ENCODE results near the gene ANP32B. TPM values are rescaled to one million over a fixed set of nuclear protein-coding genes. Genes with fewer than 3 reads are reported as not detected.
A peak's percentile ranks its signal among the peaks of the same experiment; 100 is the strongest.

The ANP32B gene
- total RNA-seq, 1 donor from 2014 or later = 323 TPM

DNA sequence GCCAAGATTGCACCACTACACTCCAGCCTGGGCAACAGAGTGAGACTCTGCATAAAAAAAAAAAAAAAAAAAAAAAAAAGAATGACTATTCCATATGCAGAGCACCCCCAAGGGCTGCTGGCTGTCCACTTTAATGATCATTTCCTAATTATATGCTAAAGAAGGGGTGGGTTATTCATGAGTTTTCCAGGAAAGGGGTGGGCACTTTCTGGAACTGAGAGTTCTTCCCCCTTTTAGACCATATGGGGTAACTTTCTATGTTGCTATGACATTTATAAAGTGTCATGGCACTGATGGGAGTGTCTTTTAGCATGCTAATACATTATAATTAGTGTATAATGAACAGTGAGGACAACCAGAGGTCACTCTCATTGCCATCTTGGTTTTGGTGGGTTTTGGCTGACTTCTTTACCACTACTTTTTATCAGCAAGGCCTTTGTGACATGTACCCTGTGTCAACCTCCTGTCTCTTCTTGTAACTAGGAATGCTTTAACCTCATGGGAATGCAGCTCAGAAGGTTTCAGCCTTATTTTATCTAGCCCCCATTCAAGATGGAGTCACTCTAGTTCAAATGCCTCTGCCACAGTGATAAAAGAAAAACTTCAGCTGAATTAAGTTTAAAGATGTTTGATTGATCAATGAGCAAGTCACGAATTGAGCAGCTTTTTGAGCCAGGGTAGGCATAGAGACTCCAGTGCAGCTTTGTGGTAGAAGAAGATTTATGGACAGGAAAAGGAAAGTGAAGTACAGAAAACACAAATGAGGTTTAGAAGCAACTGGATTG is 66.3 kb downstream of the ANP32B start:
- intact Hi-C loops (cut with micrococcal nuclease) = loop anchor here (5.0 kb wide), 1 partner anchor 62 kb away; no protein-coding TSS in a partner anchor
- Mint-ChIP-seq H3K27ac (peak overlapping the region; percentile 9), H3K4me1 (ENCODE audit: low read depth) (peaks cover 35% of the 10 kb centered on the region), H3K36me3 (ENCODE audit: low read depth) (peaks cover 47% of the 10 kb centered on the region), H3K27me3 (ENCODE audit: low read depth) (no peaks in the 10 kb centered on the region), H3K9me3 (peaks cover 6% of the 10 kb centered on the region), H3K4me3 (ENCODE audit: low read depth) (no peak overlapping the region)
- no peak for DNase-seq (ENCODE audit: low spot score)

DNA sequence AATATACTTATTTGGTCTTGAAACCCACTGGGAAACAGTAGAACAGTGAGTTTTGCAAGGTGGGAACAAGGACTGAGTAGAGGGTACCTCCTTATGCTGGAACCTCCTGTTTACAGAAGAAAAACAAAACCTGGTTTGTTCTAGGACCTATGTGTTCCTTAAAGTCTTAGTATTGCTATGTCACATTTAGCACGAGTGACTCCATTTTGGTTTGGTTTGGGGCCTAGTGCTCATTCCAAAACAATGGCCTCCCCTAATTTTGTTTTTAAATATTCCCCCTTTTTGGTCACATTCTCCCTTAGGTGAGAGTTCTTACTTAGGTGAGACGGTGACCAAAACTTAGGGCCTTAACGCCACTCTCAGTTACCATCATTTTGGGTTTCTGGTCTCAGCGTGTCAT is 67.2 kb downstream of the ANP32B start:
- Mint-ChIP-seq H3K36me3 (ENCODE audit: low read depth) (peaks cover 44% of the 10 kb centered on the region), H3K27me3 (ENCODE audit: low read depth) (no peaks in the 10 kb centered on the region), H3K4me3 (ENCODE audit: low read depth) (no peak overlapping the region), H3K27ac (no peak overlapping the region), H3K9me3 (peaks cover under 1% of the 10 kb centered on the region), H3K4me1 (ENCODE audit: low read depth) (peaks cover 37% of the 10 kb centered on the region)
- no peak for DNase-seq (ENCODE audit: low spot score)
- intact Hi-C loops (cut with micrococcal nuclease) = no loop called here

DNA sequence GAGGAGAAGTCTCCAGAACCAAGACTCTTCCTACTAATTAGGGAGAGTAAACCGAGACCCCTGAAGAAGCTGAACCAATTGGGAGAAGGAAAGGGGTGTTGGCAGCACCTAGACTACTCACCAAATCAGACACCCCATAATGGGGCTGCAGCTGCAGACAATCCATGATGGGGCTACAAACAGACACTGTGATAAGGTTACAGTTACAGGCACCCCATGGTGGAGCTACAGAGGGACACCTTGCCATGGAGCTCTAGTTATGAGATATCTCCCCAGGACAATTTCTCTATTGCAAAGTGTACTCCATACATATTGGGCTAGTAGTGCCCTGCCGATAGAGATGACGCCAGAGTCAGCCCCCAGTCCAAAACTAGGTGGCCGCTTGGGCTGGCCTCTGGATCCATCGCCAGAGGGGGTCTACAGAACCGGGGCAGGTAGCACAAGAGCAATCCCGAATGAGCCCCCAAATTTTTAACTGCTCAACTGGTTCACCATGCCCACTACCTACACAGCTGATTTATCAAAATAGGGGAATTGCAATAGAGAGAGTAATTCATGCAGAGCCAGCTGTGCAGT is 71.3 kb downstream of the ANP32B start:
- Mint-ChIP-seq H3K4me3 (ENCODE audit: low read depth) (no peak overlapping the region), H3K36me3 (ENCODE audit: low read depth) (peaks cover 18% of the 10 kb centered on the region), H3K27ac (no peak overlapping the region), H3K4me1 (ENCODE audit: low read depth) (peaks cover 42% of the 10 kb centered on the region), H3K9me3 (no peaks in the 10 kb centered on the region), H3K27me3 (ENCODE audit: low read depth) (no peaks in the 10 kb centered on the region)
- intact Hi-C loops (cut with micrococcal nuclease) = no loop called here
- no peak for DNase-seq (ENCODE audit: low spot score)

DNA sequence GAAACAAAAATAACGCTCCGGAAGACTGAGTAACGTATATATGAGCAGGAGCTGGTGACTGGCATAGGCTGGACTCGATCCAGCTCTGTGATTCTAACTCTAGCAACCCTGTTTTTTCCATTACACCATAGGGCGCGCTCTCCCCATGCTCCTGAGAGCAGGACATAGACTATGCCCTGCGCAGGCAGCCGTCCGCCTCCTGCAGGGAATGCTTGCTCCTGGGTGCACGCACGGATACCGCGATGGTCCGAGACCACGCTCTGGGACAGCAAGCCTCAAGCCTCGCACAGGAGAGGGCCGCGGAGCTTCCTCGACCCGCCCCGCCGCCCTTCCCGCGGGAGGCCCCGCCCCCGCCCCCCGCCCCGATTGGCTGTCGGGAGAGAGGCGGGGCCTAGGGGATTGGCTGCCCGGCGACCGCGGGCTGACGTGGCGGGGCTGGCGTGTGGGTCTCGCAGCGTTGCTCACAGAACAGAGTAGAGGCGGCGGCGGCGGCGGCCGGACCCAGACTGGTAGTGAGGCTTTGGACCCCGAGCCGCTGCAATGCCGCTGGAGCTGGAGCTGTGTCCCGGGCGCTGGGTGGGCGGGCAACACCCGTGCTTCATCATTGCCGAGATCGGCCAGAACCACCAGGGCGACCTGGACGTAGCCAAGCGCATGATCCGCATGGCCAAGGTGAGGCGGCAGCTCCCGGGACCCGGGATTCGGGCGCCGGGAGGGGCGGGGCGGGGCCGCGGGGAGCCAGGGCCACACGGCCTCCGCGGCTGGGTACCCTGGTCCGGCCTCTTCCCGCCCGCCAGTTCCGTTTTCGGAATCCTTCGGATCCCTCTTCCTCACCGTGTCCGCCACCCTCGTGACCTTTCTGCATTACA is 73.4 kb downstream of the ANP32B start, which contains the start of gene NANS:
TSS of gene NANS (plus strand) at position 464 of the 869 bp plus-strand sequence. CDS start at position 541, 77 bp downstream.
- Mint-ChIP-seq H3K4me1 (ENCODE audit: low read depth) (peaks cover 40% of the 10 kb centered on the region), H3K9me3 (no peaks in the 10 kb centered on the region)

DNA sequence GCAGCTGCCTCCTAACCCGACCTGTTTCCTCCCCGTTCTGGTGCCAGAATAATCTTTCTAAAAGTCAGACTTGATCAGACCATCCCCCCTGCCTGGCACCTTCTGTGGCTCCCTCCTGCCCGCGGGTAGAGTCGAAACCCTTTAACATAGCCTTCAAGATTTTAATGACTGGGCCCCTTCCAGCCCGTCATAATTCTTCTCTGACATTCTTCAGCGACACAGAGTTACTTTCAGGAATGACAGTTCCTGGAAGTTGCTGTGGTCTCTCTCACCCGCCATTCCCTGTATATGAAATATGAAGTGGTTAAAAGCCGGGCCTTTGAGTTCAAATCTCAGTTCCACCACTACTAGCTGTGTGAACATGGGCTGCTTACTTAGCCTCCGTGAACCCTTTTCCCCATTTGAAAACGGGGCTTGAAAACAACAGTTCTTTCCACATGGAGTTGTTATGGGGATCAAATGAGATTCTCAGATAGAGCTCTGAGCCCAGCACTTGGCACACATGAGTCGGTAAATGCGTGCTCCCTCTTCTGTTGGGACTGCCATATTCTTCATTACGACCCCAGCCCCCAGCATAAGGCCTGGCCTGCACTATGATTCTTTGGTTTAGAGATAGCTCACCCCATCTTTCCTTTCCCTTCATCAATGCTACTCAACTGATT is 74.1 kb downstream of the ANP32B start:
- H3K4me3 Mint-ChIP-seq (ENCODE audit: low read depth) = peak overlapping the region; percentile 88
- H3K27me3 Mint-ChIP-seq (ENCODE audit: low read depth) = no peaks in the 10 kb centered on the region
- H3K27ac Mint-ChIP-seq = peak overlapping the region; percentile 91
- peaks cover 38% of the 10 kb centered on the region for H3K4me1 Mint-ChIP-seq (ENCODE audit: low read depth)
- peaks cover 27% of the 10 kb centered on the region for H3K36me3 Mint-ChIP-seq (ENCODE audit: low read depth)
- no peak for DNase-seq (ENCODE audit: low spot score)
- H3K9me3 Mint-ChIP-seq = no peaks in the 10 kb centered on the region
- intact Hi-C loops (cut with micrococcal nuclease) = loop anchor here (1.0 to 5.0 kb wide), 5 partner anchors 45 to 425 kb away; partner anchors contain the start of genes ANP32B, NCBP1, TBC1D2 and TSTD2

More for the DNA sequence above, 73.4 kb downstream of the ANP32B start, which contains the start of gene NANS:
- peak; percentile 89 for DNase-seq (ENCODE audit: low spot score)
- H3K27me3 Mint-ChIP-seq (ENCODE audit: low read depth) = no peaks in the 10 kb centered on the region
- intact Hi-C loops (cut with micrococcal nuclease) = loop anchor here (1.0 to 5.0 kb wide), 6 partner anchors 11 to 424 kb away; partner anchors contain the start of genes ANP32B, NCBP1, TBC1D2 and TSTD2
- peak within 1 kb of the TSS; percentile 88 for H3K4me3 Mint-ChIP-seq (ENCODE audit: low read depth)
- H3K27ac Mint-ChIP-seq = peak within 1 kb of the TSS; percentile 91
- peaks cover 22% of the 10 kb centered on the region for H3K36me3 Mint-ChIP-seq (ENCODE audit: low read depth)

DNA sequence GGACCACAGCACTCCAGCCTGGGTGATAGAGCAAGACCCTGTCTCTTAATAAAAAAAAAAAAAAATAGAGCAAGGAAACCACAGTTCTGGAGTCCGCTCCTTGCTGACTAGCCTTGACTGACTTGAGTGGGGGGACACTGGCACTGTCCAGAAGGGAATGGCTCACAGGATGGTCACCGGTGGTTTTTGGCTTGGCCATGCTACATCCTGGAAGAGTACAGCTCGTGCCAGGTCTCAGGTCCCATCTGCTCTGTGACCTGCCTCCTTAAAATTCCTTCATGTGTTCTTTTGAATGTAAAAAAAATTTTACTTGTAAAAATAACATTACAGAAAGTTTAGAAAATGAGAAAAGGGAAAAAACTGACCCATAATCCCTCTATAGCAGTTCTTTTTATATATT is 79.0 kb downstream of the ANP32B start:
- no peak for DNase-seq (ENCODE audit: low spot score)
- Mint-ChIP-seq H3K4me3 (ENCODE audit: low read depth) (no peak overlapping the region), H3K27ac (no peak overlapping the region), H3K36me3 (ENCODE audit: low read depth) (peaks cover 54% of the 10 kb centered on the region), H3K27me3 (ENCODE audit: low read depth) (no peaks in the 10 kb centered on the region), H3K9me3 (no peaks in the 10 kb centered on the region), H3K4me1 (ENCODE audit: low read depth) (peaks cover 24% of the 10 kb centered on the region)
- intact Hi-C loops (cut with micrococcal nuclease) = no loop called here

DNA sequence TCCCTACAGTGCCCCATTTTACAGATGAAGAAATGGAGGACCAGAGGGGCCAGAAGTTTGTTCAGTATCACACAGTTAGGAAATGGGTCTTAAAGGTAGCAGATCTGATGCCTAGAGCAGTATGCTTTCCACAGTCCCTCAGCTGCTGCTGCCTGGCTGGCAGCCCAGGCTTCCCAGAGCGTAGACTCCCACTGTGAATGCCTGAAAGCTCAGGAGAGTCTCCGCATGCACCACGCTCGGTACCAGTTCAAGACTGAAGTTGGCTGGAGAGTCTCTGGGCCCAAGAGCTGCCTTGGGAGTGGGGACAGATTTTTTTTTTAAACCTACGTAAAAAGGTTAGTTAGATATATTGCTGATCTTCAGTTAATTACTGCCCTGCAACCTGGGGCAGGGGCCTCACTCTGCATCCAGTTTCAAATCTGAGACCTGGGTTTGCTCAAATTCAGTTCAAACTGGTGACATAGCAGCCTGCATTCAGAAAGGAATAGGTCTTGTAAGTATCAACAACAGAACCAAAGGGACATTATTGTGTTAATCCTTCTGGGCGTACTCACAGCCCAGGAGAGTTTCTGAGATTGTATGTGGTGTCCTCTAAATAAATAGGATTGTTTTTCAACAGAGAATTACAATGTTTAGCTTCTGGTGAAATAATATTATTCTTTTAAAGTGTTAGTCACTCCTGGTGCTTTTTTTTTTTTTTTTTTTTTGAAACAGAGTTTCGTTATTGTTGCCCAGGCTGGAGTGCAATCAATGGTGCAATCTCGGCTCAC is 81.7 kb downstream of the ANP32B start:
- H3K4me1 Mint-ChIP-seq (ENCODE audit: low read depth) = peaks cover 10% of the 10 kb centered on the region
- DNase-seq (ENCODE audit: low spot score) = no peak
- H3K9me3 Mint-ChIP-seq = no peaks in the 10 kb centered on the region
- peaks cover 57% of the 10 kb centered on the region for H3K36me3 Mint-ChIP-seq (ENCODE audit: low read depth)
- H3K27ac Mint-ChIP-seq = no peak overlapping the region
- no peaks in the 10 kb centered on the region for H3K27me3 Mint-ChIP-seq (ENCODE audit: low read depth)
- H3K4me3 Mint-ChIP-seq (ENCODE audit: low read depth) = no peak overlapping the region
- intact Hi-C loops (cut with micrococcal nuclease) = no loop called here

Other genes starting within 250 kb of the ANP32B start
- gene FOXE1, start 130.1 kb upstream of the ANP32B start, total RNA-seq = not detected in 2 replicates
- 13.4 and 15.3 TPM in 2 replicates for gene TRMO, start 60.8 kb upstream of the ANP32B start, total RNA-seq
- gene HEMGN, start 45.2 kb upstream of the ANP32B start, total RNA-seq = 0.41 and 0.78 TPM in 2 replicates
- 63.4 and 64.7 TPM in 2 replicates for gene NANS, start 73.4 kb downstream of the ANP32B start, total RNA-seq
- 37.7 and 41.5 TPM in 2 replicates for gene TRIM14, start 135.9 kb downstream of the ANP32B start, total RNA-seq
- gene CORO2A, start 209.3 kb downstream of the ANP32B start, total RNA-seq = 0.87 and 0.96 TPM in 2 replicates

All from activated T-helper 2 cell treated with anti-CD3 and anti-CD28 coated beads, Interferon-gamma antibody, Interleukin-2, Interleukin-4, amounts not matched to agents 10 μg/mL and 5 μg/mL and 100 μg/mL, durations not matched to agents 14 hours and 24 hours and 36 hours (primary cell).